Measurements from ENCODE around the gene CHAT.

Gene CHAT

DNA sequence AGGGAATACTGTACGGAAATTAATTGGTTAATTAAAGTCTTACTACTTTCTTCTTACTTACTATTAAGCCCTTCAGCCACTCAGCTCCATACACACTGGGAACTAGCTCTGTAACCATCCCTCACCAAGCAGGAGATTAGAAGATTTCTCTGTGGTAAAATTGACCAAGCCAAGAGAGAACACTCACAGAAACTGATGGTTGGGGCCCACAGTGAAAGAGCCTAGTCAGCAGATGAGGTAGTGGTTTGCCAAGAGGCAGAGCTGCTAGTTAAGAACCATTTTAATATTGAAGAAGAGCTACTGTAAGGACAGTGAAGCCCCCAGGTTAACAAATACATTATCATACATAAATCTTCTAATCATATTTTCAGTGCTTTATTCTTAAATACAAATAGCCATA lies 43.8 kb downstream of the CHAT start:
- DNase-seq (ENCODE audit: low read depth in 1 of 2, low spot score in 1 of 2) = no peak
- no peaks in the 10 kb centered on the region for H3K27me3 ChIP-seq (ENCODE audit: insufficient read depth, poor library complexity, severe bottlenecking)
- no peak overlapping the region for H3K27ac ChIP-seq (replicated peaks)
- H3K4me3 ChIP-seq (replicated peaks; ENCODE audit: insufficient read depth, low read length) = no peak overlapping the region
- TF ChIP-seq SPI1 (IDR thresholded peaks at IDR 0.05; ENCODE audit: borderline replicate concordance, low read depth) (no peak), POLR2AphosphoS5 (IDR thresholded peaks at IDR 0.05; ENCODE audit: low read depth) (no peak), GABPA (IDR thresholded peaks at IDR 0.05; ENCODE audit: low read depth) (no peak)
- TF ChIP-seq, protein P1, sequence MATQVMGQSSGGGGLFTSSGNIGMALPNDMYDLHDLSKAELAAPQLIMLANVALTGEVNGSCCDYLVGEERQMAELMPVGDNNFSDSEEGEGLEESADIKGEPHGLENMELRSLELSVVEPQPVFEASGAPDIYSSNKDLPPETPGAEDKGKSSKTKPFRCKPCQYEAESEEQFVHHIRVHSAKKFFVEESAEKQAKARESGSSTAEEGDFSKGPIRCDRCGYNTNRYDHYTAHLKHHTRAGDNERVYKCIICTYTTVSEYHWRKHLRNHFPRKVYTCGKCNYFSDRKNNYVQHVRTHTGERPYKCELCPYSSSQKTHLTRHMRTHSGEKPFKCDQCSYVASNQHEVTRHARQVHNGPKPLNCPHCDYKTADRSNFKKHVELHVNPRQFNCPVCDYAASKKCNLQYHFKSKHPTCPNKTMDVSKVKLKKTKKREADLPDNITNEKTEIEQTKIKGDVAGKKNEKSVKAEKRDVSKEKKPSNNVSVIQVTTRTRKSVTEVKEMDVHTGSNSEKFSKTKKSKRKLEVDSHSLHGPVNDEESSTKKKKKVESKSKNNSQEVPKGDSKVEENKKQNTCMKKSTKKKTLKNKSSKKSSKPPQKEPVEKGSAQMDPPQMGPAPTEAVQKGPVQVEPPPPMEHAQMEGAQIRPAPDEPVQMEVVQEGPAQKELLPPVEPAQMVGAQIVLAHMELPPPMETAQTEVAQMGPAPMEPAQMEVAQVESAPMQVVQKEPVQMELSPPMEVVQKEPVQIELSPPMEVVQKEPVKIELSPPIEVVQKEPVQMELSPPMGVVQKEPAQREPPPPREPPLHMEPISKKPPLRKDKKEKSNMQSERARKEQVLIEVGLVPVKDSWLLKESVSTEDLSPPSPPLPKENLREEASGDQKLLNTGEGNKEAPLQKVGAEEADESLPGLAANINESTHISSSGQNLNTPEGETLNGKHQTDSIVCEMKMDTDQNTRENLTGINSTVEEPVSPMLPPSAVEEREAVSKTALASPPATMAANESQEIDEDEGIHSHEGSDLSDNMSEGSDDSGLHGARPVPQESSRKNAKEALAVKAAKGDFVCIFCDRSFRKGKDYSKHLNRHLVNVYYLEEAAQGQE (IDR thresholded peaks at IDR 0.05; ENCODE audit: insufficient replicate concordance, low read depth) = no peak
- TF ChIP-seq, protein P2, sequence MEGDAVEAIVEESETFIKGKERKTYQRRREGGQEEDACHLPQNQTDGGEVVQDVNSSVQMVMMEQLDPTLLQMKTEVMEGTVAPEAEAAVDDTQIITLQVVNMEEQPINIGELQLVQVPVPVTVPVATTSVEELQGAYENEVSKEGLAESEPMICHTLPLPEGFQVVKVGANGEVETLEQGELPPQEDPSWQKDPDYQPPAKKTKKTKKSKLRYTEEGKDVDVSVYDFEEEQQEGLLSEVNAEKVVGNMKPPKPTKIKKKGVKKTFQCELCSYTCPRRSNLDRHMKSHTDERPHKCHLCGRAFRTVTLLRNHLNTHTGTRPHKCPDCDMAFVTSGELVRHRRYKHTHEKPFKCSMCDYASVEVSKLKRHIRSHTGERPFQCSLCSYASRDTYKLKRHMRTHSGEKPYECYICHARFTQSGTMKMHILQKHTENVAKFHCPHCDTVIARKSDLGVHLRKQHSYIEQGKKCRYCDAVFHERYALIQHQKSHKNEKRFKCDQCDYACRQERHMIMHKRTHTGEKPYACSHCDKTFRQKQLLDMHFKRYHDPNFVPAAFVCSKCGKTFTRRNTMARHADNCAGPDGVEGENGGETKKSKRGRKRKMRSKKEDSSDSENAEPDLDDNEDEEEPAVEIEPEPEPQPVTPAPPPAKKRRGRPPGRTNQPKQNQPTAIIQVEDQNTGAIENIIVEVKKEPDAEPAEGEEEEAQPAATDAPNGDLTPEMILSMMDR (IDR thresholded peaks at IDR 0.05; ENCODE audit: insufficient read depth, low read length) = no peak

DNA sequence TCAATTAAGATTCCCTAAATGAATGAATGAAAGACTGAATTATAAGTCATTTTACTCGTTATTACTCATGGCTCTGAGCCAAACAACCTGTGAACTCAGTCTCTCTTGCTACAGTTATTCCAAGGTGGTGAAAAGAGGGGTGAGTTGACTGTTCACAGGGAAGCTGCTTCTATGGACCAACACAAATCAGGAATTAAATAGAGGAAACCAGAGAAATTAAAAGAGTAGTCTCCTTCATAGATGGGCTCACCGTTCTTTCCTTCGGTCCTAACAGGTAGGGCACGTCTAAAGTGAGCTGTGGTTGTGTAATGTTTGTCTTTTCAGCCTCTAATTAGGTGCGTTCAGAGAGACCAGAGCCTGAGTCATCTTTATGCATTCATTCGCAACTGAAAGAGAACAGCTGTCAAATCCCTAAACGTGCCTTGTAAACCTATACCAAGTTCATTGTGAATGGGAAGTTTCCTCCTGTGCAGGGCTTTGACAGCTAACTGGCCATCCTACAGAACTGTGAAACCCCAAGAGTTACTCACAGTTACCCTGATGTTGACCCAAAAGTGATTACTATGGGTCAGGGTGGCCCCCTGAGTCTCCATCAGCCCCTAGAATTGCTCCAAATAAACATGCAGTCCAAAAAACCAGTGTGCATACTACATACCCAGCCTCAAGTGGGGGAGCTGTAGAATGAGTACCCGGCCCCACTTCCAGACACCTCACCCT lies 47.5 kb downstream of the CHAT start:
- DNase-seq (ENCODE audit: low read depth in 1 of 2, low spot score in 1 of 2) = no peak
- TF ChIP-seq SPI1 (IDR thresholded peaks at IDR 0.05; ENCODE audit: borderline replicate concordance, low read depth) = no peak
- TF ChIP-seq, protein P1 (IDR thresholded peaks at IDR 0.05; ENCODE audit: insufficient replicate concordance, low read depth) = no peak
- TF ChIP-seq, protein P2 (IDR thresholded peaks at IDR 0.05; ENCODE audit: insufficient read depth, low read length) = no peak
- no peak for TF ChIP-seq GABPA (IDR thresholded peaks at IDR 0.05; ENCODE audit: low read depth)
- TF ChIP-seq POLR2AphosphoS5 (IDR thresholded peaks at IDR 0.05; ENCODE audit: low read depth) = no peak
- H3K27me3 ChIP-seq (ENCODE audit: insufficient read depth, poor library complexity, severe bottlenecking) = no peaks in the 10 kb centered on the region
- no peak overlapping the region for H3K27ac ChIP-seq (replicated peaks)
- no peak overlapping the region for H3K4me3 ChIP-seq (replicated peaks; ENCODE audit: insufficient read depth, low read length)

DNA sequence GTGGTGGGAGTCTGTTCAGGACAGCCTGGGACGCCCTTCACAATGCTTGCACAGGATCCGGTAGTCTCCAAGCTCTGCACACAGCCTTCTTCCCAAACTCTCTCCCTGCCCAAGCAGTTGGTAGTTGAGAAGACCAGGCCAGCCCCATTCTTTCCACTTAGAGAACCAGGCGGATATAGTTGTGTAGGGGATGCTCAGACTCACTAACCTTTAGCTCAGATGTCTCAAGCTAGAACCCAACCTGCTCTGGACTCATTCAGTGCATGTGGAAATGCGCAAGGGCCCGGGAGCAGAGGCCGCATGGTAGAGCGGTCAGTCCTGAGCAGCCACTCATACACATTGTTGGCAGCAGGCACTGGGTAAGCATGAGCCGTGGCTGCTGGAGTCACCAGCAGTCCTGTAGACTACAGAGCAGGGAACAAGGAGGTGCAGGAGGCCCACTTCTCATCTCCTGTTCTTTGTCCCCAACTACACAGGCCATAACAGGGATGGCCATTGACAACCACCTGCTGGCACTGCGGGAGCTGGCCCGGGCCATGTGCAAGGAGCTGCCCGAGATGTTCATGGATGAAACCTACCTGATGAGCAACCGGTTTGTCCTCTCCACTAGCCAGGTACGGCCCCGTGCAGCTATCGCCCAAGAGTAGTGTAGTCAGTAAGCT lies 48.5 kb downstream of the CHAT start:
- Histone ChIP-seq H3K4me3 (replicated peaks; ENCODE audit: insufficient read depth, low read length) (no peak overlapping the region), H3K27me3 (ENCODE audit: insufficient read depth, poor library complexity, severe bottlenecking) (no peaks in the 10 kb centered on the region), H3K27ac (replicated peaks) (no peak overlapping the region)
- TF ChIP-seq GABPA (IDR thresholded peaks at IDR 0.05; ENCODE audit: low read depth) = no peak
- TF ChIP-seq, protein P2 (IDR thresholded peaks at IDR 0.05; ENCODE audit: insufficient read depth, low read length) = no peak
- no peak for TF ChIP-seq SPI1 (IDR thresholded peaks at IDR 0.05; ENCODE audit: borderline replicate concordance, low read depth)
- no peak for TF ChIP-seq POLR2AphosphoS5 (IDR thresholded peaks at IDR 0.05; ENCODE audit: low read depth)
- TF ChIP-seq, protein P1 (IDR thresholded peaks at IDR 0.05; ENCODE audit: insufficient replicate concordance, low read depth) = no peak
- no peak for DNase-seq (ENCODE audit: low read depth in 1 of 2, low spot score in 1 of 2)

Data from HL-60 (cell line).